ENCODE measurements around the gene BLOC1S2. TPM values are rescaled to one million over a fixed set of nuclear protein-coding genes. Genes with fewer than 3 reads are reported as not detected.

The BLOC1S2 gene
- polyA plus RNA-seq, 3 donors = 34.7 to 46.2 (median 37.6) TPM

GRCh38 chr10:100245484-100246220 lies 40.8 kb downstream of the BLOC1S2 start:
- DNase-seq (ENCODE audit: extremely low read depth in 1 of 11, low read depth in 9 of 11, low spot score in 4 of 11) = no peak

- DNase-seq (ENCODE audit: extremely low read depth in 1 of 11, low read depth in 9 of 11, low spot score in 4 of 11) = no peak
Measured at GRCh38 chr10:100239851-100240250, 46.6 kb downstream of the BLOC1S2 start.

- no peak for DNase-seq (ENCODE audit: extremely low read depth in 1 of 11, low read depth in 9 of 11, low spot score in 4 of 11)
Measured at GRCh38 chr10:100238429-100238828, 48.1 kb downstream of the BLOC1S2 start.

- no peak for DNase-seq (ENCODE audit: extremely low read depth in 1 of 11, low read depth in 9 of 11, low spot score in 4 of 11)
Measured at GRCh38 chr10:100232101-100232500, 54.4 kb downstream of the BLOC1S2 start.

- DNase-seq (ENCODE audit: extremely low read depth in 1 of 11, low read depth in 9 of 11, low spot score in 4 of 11) = no peak
Measured at GRCh38 chr10:100229819-100230422, 56.6 kb downstream of the BLOC1S2 start.

GRCh38 chr10:100223879-100224278 lies 62.6 kb downstream of the BLOC1S2 start:
- no peak for DNase-seq (ENCODE audit: extremely low read depth in 1 of 11, low read depth in 9 of 11, low spot score in 4 of 11)

Other genes starting within 250 kb of the BLOC1S2 start
- 1 to 10 TPM; 3.0 to 3.2 (median 3.1) TPM for gene CPN1, start 204.8 kb downstream of the BLOC1S2 start, polyA plus RNA-seq (ENCODE audit: insufficient read length in 3 of 3)
- 10 to 100 TPM; 47.2 to 58.3 (median 54.4) TPM for gene ERLIN1, start 100.7 kb downstream of the BLOC1S2 start, polyA plus RNA-seq (ENCODE audit: insufficient read length in 3 of 3)
- gene CHUK, start 57.1 kb downstream of the BLOC1S2 start, polyA plus RNA-seq (ENCODE audit: insufficient read length in 3 of 3) = 10 to 100 TPM; 24.9 to 31.5 (median 29.4) TPM
- gene CWF19L1, start 19.0 kb downstream of the BLOC1S2 start, polyA plus RNA-seq (ENCODE audit: insufficient read length in 3 of 3) = 10 to 100 TPM; 27.6 to 31.5 (median 30.4) TPM
- gene PKD2L1, start 43.5 kb upstream of the BLOC1S2 start, polyA plus RNA-seq (ENCODE audit: insufficient read length in 3 of 3) = under 1 TPM; 0.08 to 0.10 (median 0.09) TPM
- 10 to 100 TPM; 37.8 to 56.9 (median 45.6) TPM for gene SCD, start 60.6 kb upstream of the BLOC1S2 start, polyA plus RNA-seq (ENCODE audit: insufficient read length in 3 of 3)
- under 1 TPM; 0.82 to 0.97 (median 0.92) TPM for gene WNT8B, start 176.3 kb upstream of the BLOC1S2 start, polyA plus RNA-seq (ENCODE audit: insufficient read length in 3 of 3)
- 10 to 100 TPM; 16.3 to 25.6 (median 16.7) TPM for gene SEC31B, start 233.2 kb upstream of the BLOC1S2 start, polyA plus RNA-seq (ENCODE audit: insufficient read length in 3 of 3)
- gene NDUFB8, start 243.2 kb upstream of the BLOC1S2 start, polyA plus RNA-seq (ENCODE audit: insufficient read length in 3 of 3) = 100 to 1,000 TPM; 149 to 209 (median 182) TPM
- gene HIF1AN, start 249.3 kb upstream of the BLOC1S2 start, polyA plus RNA-seq (ENCODE audit: insufficient read length in 3 of 3) = 10 to 100 TPM; 36.9 to 48.4 (median 44.5) TPM